GM18873 (cell line): Measurements from ENCODE around the gene NLRP4.

ENCODE experiments used
- ATAC-seq: cut with Tn5 transposase; IDR thresholded peaks from one replicate; pipeline ENCODE4 v1.9.1; 2021; ENCODE audit warnings: mild to moderate bottlenecking, moderate library complexity, moderate number of reproducible peaks; ENCODE audit not compliant: unreplicated experiment, low FRiP score

Gene NLRP4

GRCh38 chr19:55836340-55836739 is at the start of gene NLRP4:
Gene NLRP4, plus strand, starts transcription at chr19:55836540. Its CDS starts 15,541 bp downstream, at chr19:55852081.
- ATAC-seq: no peak

- ATAC-seq: no peak
These were observed 41.3 kb upstream of the NLRP4 start for GRCh38 chr19:55795021-55795420.

- ATAC-seq: no peak
These were observed 34.9 kb upstream of the NLRP4 start for GRCh38 chr19:55801416-55801815.

GRCh38 chr19:55802281-55802680 is 34.1 kb upstream of the NLRP4 start:
- ATAC-seq: no peak

GRCh38 chr19:55809381-55810058 is 26.8 kb upstream of the NLRP4 start:
- no peak for ATAC-seq

GRCh38 chr19:55811340-55811739 is 25.0 kb upstream of the NLRP4 start:
- no peak for ATAC-seq

GRCh38 chr19:55812449-55812848 is 23.9 kb upstream of the NLRP4 start:
- no peak for ATAC-seq

- ATAC-seq: no peak
These were observed 22.4 kb upstream of the NLRP4 start for GRCh38 chr19:55813906-55814305.

GRCh38 chr19:55820037-55820436 is 16.3 kb upstream of the NLRP4 start:
- no peak for ATAC-seq

- no peak for ATAC-seq
These were observed 5.7 kb upstream of the NLRP4 start for GRCh38 chr19:55830656-55831055.

- ATAC-seq: no peak
These were observed 4.5 kb upstream of the NLRP4 start, which contains the start of gene NLRP11 for GRCh38 chr19:55831846-55832245. Gene NLRP11, minus strand, starts transcription at chr19:55831999. Its CDS starts 13,825 bp downstream, at chr19:55818174.

- ATAC-seq: no peak
These were observed 3.7 kb upstream of the NLRP4 start for GRCh38 chr19:55832676-55833075.

GRCh38 chr19:55838251-55838650 is 1.9 kb downstream of the NLRP4 start:
- no peak for ATAC-seq

- ATAC-seq: no peak
These were observed 2.6 kb downstream of the NLRP4 start for GRCh38 chr19:55838906-55839305.

GRCh38 chr19:55855160-55855559 is 18.8 kb downstream of the NLRP4 start:
- ATAC-seq: no peak

GRCh38 chr19:55857149-55857548 is 20.8 kb downstream of the NLRP4 start:
- ATAC-seq: no peak

- no peak for ATAC-seq
These were observed 21.6 kb downstream of the NLRP4 start for GRCh38 chr19:55857974-55858373.

GRCh38 chr19:55858401-55858800 is 22.1 kb downstream of the NLRP4 start:
- no peak for ATAC-seq

GRCh38 chr19:55858969-55859368 is 22.6 kb downstream of the NLRP4 start:
- no peak for ATAC-seq

GRCh38 chr19:55866521-55866920 is 30.2 kb downstream of the NLRP4 start:
- ATAC-seq: no peak

GRCh38 chr19:55867101-55867500 is 30.8 kb downstream of the NLRP4 start:
- no peak for ATAC-seq

- no peak for ATAC-seq
These were observed 34.4 kb downstream of the NLRP4 start for GRCh38 chr19:55870736-55871135.

- no peak for ATAC-seq
These were observed 40.9 kb downstream of the NLRP4 start for GRCh38 chr19:55877211-55877610.
